Uterus (tissue), 4 donors: Measurements from ENCODE around the gene MST1. TPM values are rescaled to one million over a fixed set of nuclear protein-coding genes. Genes with fewer than 3 reads are reported as not detected.

ENCODE experiments used
- DNase-seq, 2 donors: peaks; one replicate each; pipeline ENCODE4 v3.0.0-alpha.2; 2019 to 2020
- H3K27ac ChIP-seq, 2 donors: fragments of 200-600 bp; sonication (generic); 1 replicate in 1 of 2; 2 replicates in 1 of 2; pipeline ENCODE4 v1.5.1; 2016 to 2018
- H3K27me3 ChIP-seq, 2 donors: fragments of 200-600 bp; sonication (generic); one replicate each; pipeline ENCODE4 v1.5.1; 2018 to 2019; ENCODE audit warnings: control low read depth in 1 of 2
- H3K36me3 ChIP-seq, 2 donors: fragments of 200-600 bp; sonication (generic); one replicate each; pipeline ENCODE4 v1.5.1; 2019; ENCODE audit warnings: control low read depth in 1 of 2
- H3K4me1 ChIP-seq, 2 donors: fragments of 200-600 bp; sonication (generic); one replicate each; pipeline ENCODE4 v1.5.1; 2018 to 2019; ENCODE audit warnings: control low read depth in 1 of 2
- H3K4me3 ChIP-seq, 2 donors: fragments of 200-600 bp; sonication (generic); 1 replicate in 1 of 2; 2 replicates in 1 of 2; pipeline ENCODE4 v1.5.1; 2018 to 2019; ENCODE audit warnings: mild to moderate bottlenecking in 1 of 2
- H3K9me3 ChIP-seq, 2 donors: fragments of 200-600 bp; sonication (generic); one replicate each; pipeline ENCODE4 v1.5.1; 2019; ENCODE audit warnings: control low read depth in 1 of 2
- POLR2A ChIP-seq, 2 donors: fragments of 450-650 bp; IDR thresholded peaks; one replicate each; pipeline ENCODE4 v1.6.1; 2016; ENCODE audit warnings: antibody characterized with exemption in 2 of 2, mild to moderate bottlenecking in 1 of 2, moderate library complexity in 1 of 2
- intact Hi-C: fragments of 100-400 bp; cut with DNase I; formaldehyde crosslinking; loops from one replicate; pipeline ENCODE4 v1.15.1; 2023; ENCODE audit warnings: low total_unique reads
- total RNA-seq, 4 donors: library from RNA; depleted of rRNA in 3 of 4; stranded (reverse); fragments of >200 nt in 3 of 4; gene quantifications; one replicate each; pipeline versions ENCODE4 v1.1.0 to v1.2.4, GENCODE V29; 2014 to 2023
- TF ChIP-seq, protein P1 (sequence below), 4 experiments: fragments of 200-600 bp in 2 of 4; fragments of 450-650 bp in 2 of 4; sonication (generic) in 2 of 4; IDR thresholded peaks; one replicate each; pipeline ENCODE4 v1.5.1; 2016 to 2019; ENCODE audit warnings: antibody characterized with exemption in 4 of 4, mild to moderate bottlenecking in 2 of 4, moderate library complexity in 1 of 4
- donor health status: DM: yes; HTN: yes; CAD: no.

MST1 gene
- total RNA-seq, 4 donors from 2014 or later: 5.1 to 11.5 (median 10.4) TPM; not detected in 1

DNA sequence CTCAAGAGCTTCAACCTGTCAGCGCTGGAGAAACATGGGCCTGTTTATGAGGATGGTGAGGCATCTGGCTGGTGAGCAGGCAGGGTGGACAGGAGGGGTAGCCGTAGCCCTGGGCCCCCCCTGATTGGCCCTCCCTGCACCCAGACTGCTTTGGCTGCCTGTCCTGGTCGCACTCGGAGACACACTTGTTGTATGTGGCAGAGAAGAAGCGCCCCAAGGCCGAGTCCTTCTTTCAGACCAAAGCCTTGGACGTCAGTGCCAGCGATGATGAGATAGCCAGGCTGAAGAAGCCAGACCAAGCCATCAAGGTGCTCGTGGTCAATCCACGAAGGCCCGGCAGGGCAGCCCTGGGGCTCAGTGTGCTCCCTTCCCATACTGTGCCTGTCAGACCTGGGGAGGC lies 13.4 kb downstream of the MST1 start:
- DNase-seq: no peak
- Histone ChIP-seq H3K36me3 (no peaks in the 10 kb centered on the region), H3K9me3 (no peaks in the 10 kb centered on the region), H3K4me3 (no peak overlapping the region), H3K27me3 (no peaks in the 10 kb centered on the region), H3K27ac (no peak overlapping the region), H3K4me1 (peaks cover 0 to 8% of the 10 kb centered on the region in 2 donors)
- intact Hi-C loops: no loop called here
- TF ChIP-seq, protein P1, sequence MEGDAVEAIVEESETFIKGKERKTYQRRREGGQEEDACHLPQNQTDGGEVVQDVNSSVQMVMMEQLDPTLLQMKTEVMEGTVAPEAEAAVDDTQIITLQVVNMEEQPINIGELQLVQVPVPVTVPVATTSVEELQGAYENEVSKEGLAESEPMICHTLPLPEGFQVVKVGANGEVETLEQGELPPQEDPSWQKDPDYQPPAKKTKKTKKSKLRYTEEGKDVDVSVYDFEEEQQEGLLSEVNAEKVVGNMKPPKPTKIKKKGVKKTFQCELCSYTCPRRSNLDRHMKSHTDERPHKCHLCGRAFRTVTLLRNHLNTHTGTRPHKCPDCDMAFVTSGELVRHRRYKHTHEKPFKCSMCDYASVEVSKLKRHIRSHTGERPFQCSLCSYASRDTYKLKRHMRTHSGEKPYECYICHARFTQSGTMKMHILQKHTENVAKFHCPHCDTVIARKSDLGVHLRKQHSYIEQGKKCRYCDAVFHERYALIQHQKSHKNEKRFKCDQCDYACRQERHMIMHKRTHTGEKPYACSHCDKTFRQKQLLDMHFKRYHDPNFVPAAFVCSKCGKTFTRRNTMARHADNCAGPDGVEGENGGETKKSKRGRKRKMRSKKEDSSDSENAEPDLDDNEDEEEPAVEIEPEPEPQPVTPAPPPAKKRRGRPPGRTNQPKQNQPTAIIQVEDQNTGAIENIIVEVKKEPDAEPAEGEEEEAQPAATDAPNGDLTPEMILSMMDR (IDR thresholded peaks at IDR 0.05): no peak
- TF ChIP-seq POLR2A (IDR thresholded peaks at IDR 0.05): no peak

DNA sequence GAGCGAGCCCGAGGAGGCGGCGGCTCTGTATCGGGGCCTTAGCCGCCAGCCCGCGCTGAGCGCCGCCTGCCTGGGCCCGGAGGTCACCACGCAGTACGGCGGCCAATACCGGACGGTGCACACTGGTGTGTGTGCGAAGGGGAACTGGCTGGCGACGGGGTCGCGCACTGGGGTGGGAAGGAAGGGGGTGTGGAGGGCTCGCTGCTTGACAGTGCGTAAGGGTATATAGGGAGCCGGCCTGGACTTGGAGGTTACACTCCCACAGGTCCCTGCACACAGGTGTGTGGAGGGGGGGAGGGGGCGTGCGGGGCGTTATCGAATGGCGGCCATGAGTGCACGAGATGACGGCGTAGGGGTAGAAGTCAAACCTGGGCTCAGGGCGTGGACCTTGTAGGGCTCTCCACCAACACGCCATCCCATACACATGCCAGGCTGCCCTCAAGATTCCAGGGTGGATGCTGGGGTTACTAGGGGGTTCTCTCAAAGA lies 14.7 kb downstream of the MST1 start:
- no peaks in the 10 kb centered on the region for H3K27me3 ChIP-seq
- H3K4me3 ChIP-seq: peak overlapping the region; percentile 65 to 68
- H3K4me1 ChIP-seq: peaks cover 0 to 8% of the 10 kb centered on the region in 2 donors
- intact Hi-C loops: no loop called here
- H3K27ac ChIP-seq: peak overlapping the region; percentile 67 to 93
- peak in 1 of 2 donors; percentile 40 for DNase-seq
- no peaks in the 10 kb centered on the region for H3K36me3 ChIP-seq
- H3K9me3 ChIP-seq: no peaks in the 10 kb centered on the region
- no peak for TF ChIP-seq POLR2A (IDR thresholded peaks at IDR 0.05)
- TF ChIP-seq, protein P1 (IDR thresholded peaks at IDR 0.05): peak in 1 of 4 experiments; percentile 3

DNA sequence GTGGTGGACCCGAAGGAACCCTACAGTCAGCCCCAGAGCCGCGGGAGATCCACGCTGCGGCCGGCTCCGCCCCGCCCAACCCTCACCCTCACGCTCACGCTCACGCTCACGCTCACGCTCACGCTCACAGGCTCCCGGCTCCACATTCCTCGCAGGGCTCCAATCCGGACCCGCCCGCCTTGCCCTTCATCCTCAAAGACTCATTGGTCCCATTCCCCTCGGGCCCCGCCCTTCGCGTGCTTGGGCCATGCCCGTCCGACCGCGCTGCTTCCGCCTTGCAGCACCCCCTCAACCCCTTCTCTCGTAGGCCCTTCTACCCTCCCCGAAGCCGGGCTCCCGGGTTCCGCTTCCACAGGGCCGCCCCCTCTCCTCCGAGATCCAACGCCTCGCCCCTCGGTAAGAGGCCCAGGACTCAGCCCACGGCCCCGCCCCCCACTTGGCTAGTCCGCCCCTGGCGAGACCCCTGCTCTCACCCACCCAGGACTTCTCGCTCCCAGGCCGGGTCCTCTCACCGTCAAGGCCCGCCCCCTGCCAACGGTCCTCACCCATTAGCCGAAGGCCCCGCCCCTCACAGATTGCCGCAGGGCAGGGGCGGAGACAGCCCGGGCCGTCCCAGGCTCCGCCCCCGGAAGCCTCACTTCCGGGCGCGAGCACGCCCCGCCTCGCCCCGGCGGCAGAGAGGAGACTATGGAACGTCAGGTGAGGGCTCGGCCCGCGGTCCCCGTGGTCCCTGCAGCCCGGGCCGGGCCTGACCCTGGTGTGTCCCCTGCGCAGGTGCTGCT lies 15.4 kb downstream of the MST1 start, which contains the start of gene APEH:
TSS of gene APEH (plus strand) at position 637 of the 782 bp plus-strand sequence. CDS start at position 688, 51 bp downstream.
- H3K9me3 ChIP-seq: no peaks in the 10 kb centered on the region
- intact Hi-C loops: no loop called here
- DNase-seq: peak; percentile 93
- H3K4me3 ChIP-seq: peak within 1 kb of the TSS; percentile 65 to 68
- peak in 1 of 2 donors; percentile 76 for TF ChIP-seq POLR2A (IDR thresholded peaks at IDR 0.05)
- TF ChIP-seq, protein P1 (IDR thresholded peaks at IDR 0.05): peak in 2 of 4 experiments; percentile 14 to 16
- no peaks in the 10 kb centered on the region for H3K36me3 ChIP-seq
- H3K27ac ChIP-seq: peak within 1 kb of the TSS; percentile 67 to 93
- H3K27me3 ChIP-seq: no peaks in the 10 kb centered on the region
- peaks cover 0 to 8% of the 10 kb centered on the region in 2 donors for H3K4me1 ChIP-seq

DNA sequence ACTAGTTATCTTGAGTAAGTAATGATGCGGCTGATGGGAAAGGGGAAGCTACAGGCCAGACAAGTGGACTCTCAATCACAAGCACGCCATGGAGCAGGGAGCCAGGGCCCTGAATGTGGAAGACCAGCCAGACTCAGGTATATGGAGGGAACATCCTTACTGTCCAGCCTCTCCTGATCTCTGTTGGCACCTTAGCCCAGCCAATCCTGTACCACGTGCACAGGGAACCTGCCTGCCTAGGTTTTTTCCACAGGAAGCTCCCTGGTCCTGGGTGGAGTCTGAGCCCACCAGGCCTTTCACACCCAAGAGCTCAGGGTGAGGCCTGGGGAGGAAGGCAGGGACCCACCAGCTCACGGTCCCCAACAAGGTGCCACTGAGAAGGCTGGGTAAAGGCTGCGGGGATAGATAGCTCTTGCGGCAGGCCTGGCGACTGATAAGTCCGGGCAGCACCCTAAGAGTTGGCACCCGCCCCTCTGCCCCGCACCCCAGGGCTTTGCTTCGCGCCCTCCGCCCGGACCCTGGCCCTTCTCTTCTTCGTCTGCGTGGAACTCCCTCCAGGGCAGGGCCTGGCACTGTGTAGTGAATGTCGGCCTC lies 16.1 kb downstream of the MST1 start:
- peaks cover 0 to 8% of the 10 kb centered on the region in 2 donors for H3K4me1 ChIP-seq
- H3K36me3 ChIP-seq: no peaks in the 10 kb centered on the region
- no peak for TF ChIP-seq POLR2A (IDR thresholded peaks at IDR 0.05)
- TF ChIP-seq, protein P1 (IDR thresholded peaks at IDR 0.05): no peak
- peak overlapping the region; percentile 65 to 68 for H3K4me3 ChIP-seq
- intact Hi-C loops: no loop called here
- H3K27me3 ChIP-seq: no peaks in the 10 kb centered on the region
- no peaks in the 10 kb centered on the region for H3K9me3 ChIP-seq
- H3K27ac ChIP-seq: peak overlapping the region; percentile 67 to 93
- no peak for DNase-seq
